H9 (cell line): ENCODE results near the gene PRRT1B. TPM values are rescaled to one million over a fixed set of nuclear protein-coding genes. Genes with fewer than 3 reads are reported as not detected.

Experiments
- DNase-seq: peaks from one replicate; pipeline ENCODE4 v3.0.0-alpha.2; 2017
- H2AFZ ChIP-seq: one replicate; pipeline ENCODE4 v1.6.1; 2013; ENCODE audit warnings: mild to moderate bottlenecking, low read length, control low read depth, moderate library complexity
- H2AK5ac ChIP-seq: 2 replicates; pipeline ENCODE4 v1.6.1; 2013; ENCODE audit warnings: low read length, control low read depth, mixed read lengths; ENCODE audit not compliant: insufficient read length
- H2BK120ac ChIP-seq: one replicate; pipeline ENCODE4 v1.6.1; 2013; ENCODE audit warnings: low read depth, mild to moderate bottlenecking, low read length, control low read depth, inconsistent platforms; ENCODE audit not compliant: poor library complexity, severe bottlenecking
- H2BK12ac ChIP-seq: 2 replicates; pipeline ENCODE4 v1.6.1; 2013; ENCODE audit warnings: low read length, control low read depth, mixed read lengths, low read depth; ENCODE audit not compliant: insufficient read length
- H2BK15ac ChIP-seq: 2 replicates; pipeline ENCODE4 v1.6.1; 2013; ENCODE audit warnings: low read depth, low read length, control low read depth
- H2BK20ac ChIP-seq: one replicate; pipeline ENCODE4 v1.6.1; 2013; ENCODE audit warnings: low read depth, mild to moderate bottlenecking, low read length, control low read depth, inconsistent platforms; ENCODE audit not compliant: poor library complexity, severe bottlenecking
- H2BK5ac ChIP-seq: 2 replicates; pipeline ENCODE4 v1.6.1; 2013; ENCODE audit warnings: low read length, control low read depth, mixed read lengths; ENCODE audit not compliant: insufficient read length
- H3K14ac ChIP-seq: 2 replicates; pipeline ENCODE4 v1.6.1; 2013; ENCODE audit warnings: low read length, control low read depth; ENCODE audit not compliant: insufficient read depth
- H3K18ac ChIP-seq: 2 replicates; pipeline ENCODE4 v1.6.1; 2013; ENCODE audit warnings: low read depth, mild to moderate bottlenecking, mixed read lengths, low read length, control low read depth; ENCODE audit not compliant: insufficient read length
- H3K23ac ChIP-seq: 2 replicates; pipeline ENCODE4 v1.6.1; 2013; ENCODE audit warnings: low read length, control low read depth, mixed read lengths, low read depth; ENCODE audit not compliant: insufficient read length
- H3K23me2 ChIP-seq: 2 replicates; pipeline ENCODE4 v1.6.1; 2013; ENCODE audit warnings: low read depth, mild to moderate bottlenecking, mixed read lengths, low read length, control low read depth; ENCODE audit not compliant: insufficient read length, poor library complexity, severe bottlenecking
- H3K27ac ChIP-seq: 2 replicates; pipeline ENCODE4 v1.5.1; 2013; ENCODE audit warnings: low read length, control low read depth, mixed read lengths, low read depth; ENCODE audit not compliant: insufficient read length
- H3K27me3 ChIP-seq: 2 replicates; pipeline ENCODE4 v1.6.1; 2013; ENCODE audit warnings: low read length, control low read depth, inconsistent platforms; ENCODE audit not compliant: insufficient read depth
- H3K4ac ChIP-seq: 2 replicates; pipeline ENCODE4 v1.6.1; 2013; ENCODE audit warnings: low read depth, mild to moderate bottlenecking, control low read depth, inconsistent platforms, low read length, moderate library complexity
- H3K4me1 ChIP-seq: 2 replicates; pipeline ENCODE4 v1.6.1; 2013; ENCODE audit warnings: low read length, control low read depth, inconsistent platforms; ENCODE audit not compliant: insufficient read depth
- H3K4me2 ChIP-seq: 2 replicates; pipeline ENCODE4 v1.6.1; 2013; ENCODE audit warnings: low read length, control low read depth, mixed read lengths; ENCODE audit not compliant: insufficient read length, insufficient read depth
- H3K56ac ChIP-seq: 2 replicates; pipeline ENCODE4 v1.6.1; 2013; ENCODE audit warnings: low read depth, mild to moderate bottlenecking, mixed read lengths, low read length, control low read depth; ENCODE audit not compliant: insufficient read length
- H3K79me1 ChIP-seq: 2 replicates; pipeline ENCODE4 v1.6.1; 2013; ENCODE audit warnings: low read depth, mild to moderate bottlenecking, moderate library complexity, low read length, control low read depth, inconsistent platforms; ENCODE audit not compliant: insufficient read depth, poor library complexity, severe bottlenecking
- H3K79me2 ChIP-seq: 2 replicates; pipeline ENCODE4 v1.6.1; 2013; ENCODE audit warnings: low read length, control low read depth, inconsistent platforms; ENCODE audit not compliant: insufficient read depth
- H3K9ac ChIP-seq: 2 replicates; pipeline ENCODE4 v1.6.1; 2013; ENCODE audit warnings: low read length, control low read depth, mixed read lengths; ENCODE audit not compliant: insufficient read length; ENCODE audit errors: extremely low read depth
- H3K9me3 ChIP-seq: one replicate; pipeline ENCODE4 v1.6.1; 2013; ENCODE audit warnings: low read depth, low read length, inconsistent platforms; ENCODE audit not compliant: control insufficient read depth
- H3T11ph ChIP-seq: one replicate; pipeline ENCODE4 v1.6.1; 2013; ENCODE audit warnings: mild to moderate bottlenecking, low read length, control low read depth, inconsistent platforms
- H4K20me1 ChIP-seq: one replicate; pipeline ENCODE4 v1.6.1; 2013; ENCODE audit not compliant: control insufficient read depth, insufficient read length, insufficient read depth
- H4K5ac ChIP-seq: 2 replicates; pipeline ENCODE4 v1.6.1; 2013; ENCODE audit warnings: low read depth, mild to moderate bottlenecking, mixed read lengths, low read length, control low read depth; ENCODE audit not compliant: insufficient read length
- H4K8ac ChIP-seq: replicated peaks from 2 replicates; pipeline ENCODE4 v1.6.1; 2013; ENCODE audit warnings: low read length, control low read depth, mixed read lengths, low read depth; ENCODE audit not compliant: insufficient read length
- H4K91ac ChIP-seq: 2 replicates; pipeline ENCODE4 v1.6.1; 2013; ENCODE audit warnings: low read depth, mild to moderate bottlenecking, moderate library complexity, mixed read lengths, low read length, control low read depth; ENCODE audit not compliant: insufficient read length
- H3K27ac Mint-ChIP-seq, 3 experiments: 2 replicates in 2 of 3; 3 replicates in 1 of 3; pipeline ENCODE4 v1.8.0; 2020 to 2021; ENCODE audit warnings: mixed read lengths in 3 of 3, mild to moderate bottlenecking in 1 of 3, moderate library complexity in 1 of 3
- H3K27me3 Mint-ChIP-seq: 2 replicates; pipeline ENCODE4 v1.8.0; 2021; ENCODE audit warnings: low read depth, mild to moderate bottlenecking, moderate library complexity, mixed read lengths
- H3K36me3 Mint-ChIP-seq, 3 experiments: 2 replicates in 2 of 3; 3 replicates in 1 of 3; pipeline ENCODE4 v1.8.0; 2020 to 2021; ENCODE audit warnings: low read depth in 3 of 3, mixed read lengths in 3 of 3; ENCODE audit not compliant: insufficient read depth in 1 of 3
- H3K4me1 Mint-ChIP-seq, 2 experiments: 2 replicates each; pipeline ENCODE4 v1.8.0; 2020; ENCODE audit warnings: mixed read lengths in 2 of 2
- H3K4me3 Mint-ChIP-seq, 2 experiments: 2 replicates in 1 of 2; 3 replicates in 1 of 2; pipeline ENCODE4 v1.8.0; 2020 to 2021; ENCODE audit warnings: mild to moderate bottlenecking in 2 of 2, mixed read lengths in 2 of 2, moderate library complexity in 1 of 2
- H3K9me3 Mint-ChIP-seq, 2 experiments: 2 replicates in 1 of 2; 3 replicates in 1 of 2; pipeline ENCODE4 v1.8.0; 2020; ENCODE audit warnings: mild to moderate bottlenecking in 2 of 2, mixed read lengths in 2 of 2, moderate library complexity in 1 of 2
- CTCF ChIP-seq: fragments of 200-600 bp; sonication (generic); conservative IDR thresholded peaks from 3 replicates; pipeline ENCODE4 v1.8.0; 2021; ENCODE audit warnings: antibody characterized with exemption, mild to moderate bottlenecking
- WGBS: extraction: QIAGEN DNeasy Blood & Tissue Kit; methylation state at CpG from one replicate; pipeline ENCODE4 v1.1.7; 2013; ENCODE audit warnings: missing lambda C conversion rate, low lambda C conversion rate, mixed read lengths; ENCODE audit not compliant: insufficient read length; ENCODE audit errors: extremely low coverage; 5-methylcytosine and 5-hydroxymethylcytosine counted together
- total RNA-seq: library from RNA; stranded (reverse); gene quantifications from 2 replicates; pipeline ENCODE4 v1.2.1, GENCODE V29; 2021

Gene PRRT1B
- total RNA-seq, 1 experiment from 2014 or later: 1.0 TPM

DNA sequence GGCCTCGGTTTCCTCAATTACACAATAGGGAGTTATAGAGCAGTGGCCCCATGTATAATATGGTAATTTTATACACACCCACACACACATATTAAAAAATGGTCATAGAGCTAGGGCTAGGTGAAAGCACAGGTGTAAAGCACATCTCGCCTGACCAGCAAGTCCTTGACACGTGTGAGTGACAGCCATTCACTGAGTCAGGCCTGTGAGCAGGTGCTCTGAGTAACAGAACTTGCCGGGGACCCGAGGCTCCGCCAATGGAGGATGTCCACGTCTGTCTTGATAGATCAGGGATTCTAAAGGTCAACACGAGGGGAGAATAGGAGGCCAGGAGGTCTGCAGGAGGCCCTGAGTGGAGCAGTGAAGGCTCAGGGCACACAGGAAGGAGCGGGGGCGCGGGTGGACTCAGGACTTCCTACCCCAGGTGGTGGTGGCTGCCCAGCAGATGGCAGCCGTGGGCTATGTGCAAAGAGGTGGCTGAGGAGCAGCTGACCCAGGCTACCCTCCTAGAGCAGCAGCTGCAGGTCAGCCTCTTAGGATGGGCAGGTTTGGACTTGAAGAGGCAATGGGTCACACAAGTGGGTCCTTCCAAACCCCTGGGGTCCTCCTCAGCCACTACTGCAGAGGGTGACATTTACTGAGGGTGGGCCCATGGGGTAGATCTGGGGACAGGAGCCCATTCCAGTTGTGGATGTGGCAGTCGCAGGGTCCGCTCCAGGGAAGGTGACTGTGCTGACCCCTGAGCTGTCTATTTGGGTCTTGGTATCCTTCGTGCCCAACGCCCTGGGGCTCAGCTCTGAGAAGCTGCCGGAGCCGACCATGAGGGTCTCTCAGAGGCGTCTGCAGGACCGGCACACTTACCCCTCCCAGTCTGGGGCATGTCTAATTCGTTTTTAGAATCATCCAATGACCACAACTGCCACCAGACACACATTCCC, 45.9 kb downstream of the PRRT1B start:
- peaks cover 12 to 51% (median 26%) of the 10 kb centered on the region in 3 experiments; a peak in 6 of 7 replicates for H3K36me3 Mint-ChIP-seq
- TF ChIP-seq CTCF: peak; percentile 87
- Histone ChIP-seq H3K27me3 (no peaks in the 10 kb centered on the region), H2BK12ac (no peak overlapping the region), H4K8ac (no peak overlapping the region), H3K18ac (no peak overlapping the region), H3K23me2 (no peaks in the 10 kb centered on the region), H3K4ac (no peak overlapping the region), H3K27ac (no peak overlapping the region), H4K5ac (no peak overlapping the region), H3K56ac (no peak overlapping the region), H3K23ac (no peak overlapping the region), H4K91ac (no peak overlapping the region), H3K79me2 (no peaks in the 10 kb centered on the region), H3K79me1 (no peaks in the 10 kb centered on the region), H2BK20ac (no peak overlapping the region), H2AK5ac (no peak overlapping the region), H3K9ac (no peak overlapping the region), H3K14ac (no peak overlapping the region), H3K4me1 (no peaks in the 10 kb centered on the region), H3K9me3 (no peaks in the 10 kb centered on the region), H3K4me2 (no peak overlapping the region), H2AFZ (no peak overlapping the region), H4K20me1 (no peaks in the 10 kb centered on the region), H2BK120ac (no peak overlapping the region), H2BK5ac (no peak overlapping the region), H2BK15ac (no peak overlapping the region), H3T11ph (no peak overlapping the region)
- H3K4me1 Mint-ChIP-seq: peaks cover 0 to 2% of the 10 kb centered on the region in 2 experiments; a peak in 2 of 4 replicates
- no peak overlapping the region for H3K4me3 Mint-ChIP-seq
- no peaks in the 10 kb centered on the region for H3K9me3 Mint-ChIP-seq
- no CpG with 5 or more reads among the region's 21 CpGs for WGBS
- DNase-seq: peak; percentile 86
- no peaks in the 10 kb centered on the region for H3K27me3 Mint-ChIP-seq
- H3K27ac Mint-ChIP-seq: peak overlapping the region in 2 of 3 experiments; percentile 58 to 70; a peak in 2 of 7 replicates
